Dendritic cell treated with granulocyte-macrophage colony-stimulating factor and Interleukin-4, amounts not matched to agents 40 ng/mL and 50 ng/mL, for 4 days (primary cell): ENCODE results near the gene COPB2.

Source experiments
- H3K27ac Mint-ChIP-seq: one replicate; pipeline ENCODE4 v1.8.0; 2022; ENCODE audit warnings: mild to moderate bottlenecking, mixed read lengths
- H3K27me3 Mint-ChIP-seq: one replicate; pipeline ENCODE4 v1.8.0; 2022; ENCODE audit warnings: mild to moderate bottlenecking, mixed read lengths
- H3K36me3 Mint-ChIP-seq: one replicate; pipeline ENCODE4 v1.8.0; 2022; ENCODE audit warnings: low read depth, mixed read lengths
- H3K4me1 Mint-ChIP-seq: one replicate; pipeline ENCODE4 v1.8.0; 2022; ENCODE audit warnings: low read depth, mixed read lengths
- H3K4me3 Mint-ChIP-seq: one replicate; pipeline ENCODE4 v1.8.0; 2022; ENCODE audit warnings: mild to moderate bottlenecking, moderate library complexity, mixed read lengths
- H3K9me3 Mint-ChIP-seq: one replicate; pipeline ENCODE4 v1.8.0; 2022; ENCODE audit warnings: mixed read lengths
- intact Hi-C: fragments of 100-400 bp; cut with micrococcal nuclease; formaldehyde crosslinking; loops from one replicate; pipeline ENCODE4 v1.15.0; 2022

COPB2 gene

GRCh38 chr3:139317660-139318430, 71.6 kb downstream of the COPB2 start:
- H3K27me3 Mint-ChIP-seq, result peaks cover 11% of the 10 kb centered on the region

GRCh38 chr3:139317215-139317614, 72.2 kb downstream of the COPB2 start:
- no peaks in the 10 kb centered on the region for H3K4me1 Mint-ChIP-seq
- no peaks in the 10 kb centered on the region for H3K9me3 Mint-ChIP-seq
- intact Hi-C loops, result no loop called here
- H3K36me3 Mint-ChIP-seq, result no peaks in the 10 kb centered on the region
- H3K27ac Mint-ChIP-seq, result no peak overlapping the region
- H3K4me3 Mint-ChIP-seq, result no peak overlapping the region
- H3K27me3 Mint-ChIP-seq, result peaks cover 11% of the 10 kb centered on the region

More at GRCh38 chr3:139317660-139318430, 71.6 kb downstream of the COPB2 start:
- no peak overlapping the region for H3K4me3 Mint-ChIP-seq
- H3K4me1 Mint-ChIP-seq, result no peaks in the 10 kb centered on the region
- no peaks in the 10 kb centered on the region for H3K9me3 Mint-ChIP-seq
- intact Hi-C loops, result no loop called here
- H3K27ac Mint-ChIP-seq, result no peak overlapping the region
- no peaks in the 10 kb centered on the region for H3K36me3 Mint-ChIP-seq

GRCh38 chr3:139313921-139314320, 75.5 kb downstream of the COPB2 start:
- intact Hi-C loops, result no loop called here
- Mint-ChIP-seq H3K36me3 (no peaks in the 10 kb centered on the region), H3K4me3 (no peak overlapping the region), H3K9me3 (no peaks in the 10 kb centered on the region), H3K27ac (no peak overlapping the region), H3K4me1 (peaks cover 4% of the 10 kb centered on the region), H3K27me3 (peaks cover 7% of the 10 kb centered on the region)

GRCh38 chr3:139312959-139313358, 76.5 kb downstream of the COPB2 start:
- intact Hi-C loops, result no loop called here
- Mint-ChIP-seq H3K27me3 (peaks cover 5% of the 10 kb centered on the region), H3K4me1 (peaks cover 7% of the 10 kb centered on the region), H3K27ac (no peak overlapping the region), H3K36me3 (no peaks in the 10 kb centered on the region), H3K9me3 (no peaks in the 10 kb centered on the region), H3K4me3 (no peak overlapping the region)

GRCh38 chr3:139312416-139312815, 77.0 kb downstream of the COPB2 start:
- peaks cover 5% of the 10 kb centered on the region for H3K27me3 Mint-ChIP-seq
- H3K4me1 Mint-ChIP-seq, result peaks cover 7% of the 10 kb centered on the region
- intact Hi-C loops, result no loop called here
- no peaks in the 10 kb centered on the region for H3K9me3 Mint-ChIP-seq
- no peaks in the 10 kb centered on the region for H3K36me3 Mint-ChIP-seq
- H3K27ac Mint-ChIP-seq, result no peak overlapping the region
- H3K4me3 Mint-ChIP-seq, result no peak overlapping the region

GRCh38 chr3:139311557-139311956, 77.9 kb downstream of the COPB2 start:
- H3K4me3 Mint-ChIP-seq, result no peak overlapping the region
- no peaks in the 10 kb centered on the region for H3K36me3 Mint-ChIP-seq
- no peaks in the 10 kb centered on the region for H3K9me3 Mint-ChIP-seq
- no peak overlapping the region for H3K27ac Mint-ChIP-seq
- H3K4me1 Mint-ChIP-seq, result peaks cover 7% of the 10 kb centered on the region
- intact Hi-C loops, result no loop called here
- H3K27me3 Mint-ChIP-seq, result peaks cover 5% of the 10 kb centered on the region

- Mint-ChIP-seq H3K9me3 (no peaks in the 10 kb centered on the region), H3K36me3 (no peaks in the 10 kb centered on the region), H3K27ac (no peak overlapping the region), H3K4me1 (peaks cover 7% of the 10 kb centered on the region), H3K27me3 (peaks cover 3% of the 10 kb centered on the region), H3K4me3 (no peak overlapping the region)
- intact Hi-C loops, result no loop called here
Measured at GRCh38 chr3:139310474-139310933, 78.9 kb downstream of the COPB2 start.

GRCh38 chr3:139309880-139310279, 79.6 kb downstream of the COPB2 start:
- no peak overlapping the region for H3K4me3 Mint-ChIP-seq
- intact Hi-C loops, result no loop called here
- H3K27me3 Mint-ChIP-seq, result peaks cover 3% of the 10 kb centered on the region
- H3K4me1 Mint-ChIP-seq, result peaks cover 7% of the 10 kb centered on the region
- no peaks in the 10 kb centered on the region for H3K36me3 Mint-ChIP-seq
- no peaks in the 10 kb centered on the region for H3K9me3 Mint-ChIP-seq
- H3K27ac Mint-ChIP-seq, result no peak overlapping the region

GRCh38 chr3:139309061-139309591, 80.3 kb downstream of the COPB2 start:
- Mint-ChIP-seq H3K27ac (no peak overlapping the region), H3K4me1 (peaks cover 7% of the 10 kb centered on the region), H3K27me3 (peaks cover 3% of the 10 kb centered on the region), H3K9me3 (no peaks in the 10 kb centered on the region), H3K4me3 (no peak overlapping the region), H3K36me3 (no peaks in the 10 kb centered on the region)
- intact Hi-C loops, result no loop called here

- H3K4me3 Mint-ChIP-seq, result no peak overlapping the region
Measured at GRCh38 chr3:139308560-139308959, 80.9 kb downstream of the COPB2 start.

GRCh38 chr3:139307601-139308555, 81.6 kb downstream of the COPB2 start:
- peaks cover 7% of the 10 kb centered on the region for H3K4me1 Mint-ChIP-seq
- H3K4me3 Mint-ChIP-seq, result no peak overlapping the region
- H3K36me3 Mint-ChIP-seq, result no peaks in the 10 kb centered on the region
- intact Hi-C loops, result no loop called here
- H3K27ac Mint-ChIP-seq, result no peak overlapping the region
- no peaks in the 10 kb centered on the region for H3K9me3 Mint-ChIP-seq
- no peaks in the 10 kb centered on the region for H3K27me3 Mint-ChIP-seq

More at GRCh38 chr3:139308560-139308959, 80.9 kb downstream of the COPB2 start:
- Mint-ChIP-seq H3K9me3 (no peaks in the 10 kb centered on the region), H3K27ac (no peak overlapping the region), H3K36me3 (no peaks in the 10 kb centered on the region), H3K27me3 (no peaks in the 10 kb centered on the region), H3K4me1 (peaks cover 7% of the 10 kb centered on the region)
- intact Hi-C loops, result no loop called here
